Tibial nerve (tissue), 4 donors: ENCODE results near the gene ABCA4. TPM values are rescaled to one million over a fixed set of nuclear protein-coding genes. Genes with fewer than 3 reads are reported as not detected.

Source experiments
- DNase-seq, 2 donors: peaks; one replicate each; pipeline ENCODE4 v3.0.0-alpha.2; 2019; ENCODE audit warnings: low spot score in 2 of 2
- H3K27ac ChIP-seq, 4 donors: fragments of 200-600 bp; sonication (generic) in 3 of 4; one replicate each; pipeline ENCODE4 v1.5.1; 2017 to 2019; ENCODE audit warnings: mild to moderate bottlenecking in 1 of 4
- H3K27me3 ChIP-seq, 2 donors: fragments of 200-600 bp; sonication (generic) in 1 of 2; one replicate each; pipeline versions ENCODE4 v1.5.1 to v1.6.0; 2017 to 2019
- H3K36me3 ChIP-seq, 3 donors: fragments of 200-600 bp; sonication (generic); one replicate each; pipeline ENCODE4 v1.5.1; 2018 to 2019
- H3K4me1 ChIP-seq, 4 donors: fragments of 200-600 bp; sonication (generic) in 3 of 4; one replicate each; pipeline ENCODE4 v1.5.1; 2017 to 2019
- H3K4me3 ChIP-seq, 4 donors: fragments of 200-600 bp; sonication (generic) in 3 of 4; one replicate each; pipeline ENCODE4 v1.5.1; 2017 to 2019; ENCODE audit warnings: mild to moderate bottlenecking in 1 of 4, moderate library complexity in 1 of 4
- H3K9me3 ChIP-seq, 4 donors: fragments of 200-600 bp; sonication (generic) in 3 of 4; one replicate each; pipeline ENCODE4 v1.5.1; 2017 to 2019
- CTCF ChIP-seq, 5 experiments: fragments of 200-600 bp in 3 of 5; fragments of 450-650 bp in 2 of 5; sonication (generic) in 3 of 5; IDR thresholded peaks; one replicate each; pipeline ENCODE4 v1.5.1; 2016 to 2019; ENCODE audit warnings: antibody characterized with exemption in 5 of 5, mild to moderate bottlenecking in 3 of 5, moderate library complexity in 2 of 5
- EP300 ChIP-seq, 2 donors: sonication (generic); formaldehyde crosslinking; IDR thresholded peaks; one replicate each; pipeline ENCODE4 v1.6.1; 2017; ENCODE audit warnings: antibody characterized with exemption in 2 of 2, mild to moderate bottlenecking in 1 of 2
- POLR2A ChIP-seq, 2 donors: fragments of 450-650 bp; IDR thresholded peaks; one replicate each; pipeline ENCODE4 v1.6.1; 2017; ENCODE audit warnings: antibody characterized with exemption in 2 of 2, mild to moderate bottlenecking in 2 of 2, moderate library complexity in 2 of 2
- WGBS, 2 donors: methylation state at CpG; one replicate each; pipeline ENCODE4 v1.1.5; 2018; 5-methylcytosine and 5-hydroxymethylcytosine counted together
- total RNA-seq, 4 donors: library from RNA; depleted of rRNA; stranded (reverse); fragments of >200 nt; gene quantifications; one replicate each; pipeline ENCODE4 v1.1.0, GENCODE V29; 2016

The ABCA4 gene
- total RNA-seq, 4 donors from 2014 or later: 0.20 to 0.21 TPM; not detected in 2

GRCh38 chr1:94068096-94068998, 52.6 kb downstream of the ABCA4 start:
- TF ChIP-seq CTCF (IDR thresholded peaks at IDR 0.05) (no peak), EP300 (IDR thresholded peaks at IDR 0.05) (no peak), POLR2A (IDR thresholded peaks at IDR 0.05) (no peak)
- Histone ChIP-seq H3K27me3 (no peaks in the 10 kb centered on the region), H3K27ac (peak overlapping the region in 2 of 4 donors; percentile 37 to 56), H3K4me1 (peaks cover 0 to 30% (median 13%) of the 10 kb centered on the region in 4 donors), H3K36me3 (no peaks in the 10 kb centered on the region), H3K9me3 (no peaks in the 10 kb centered on the region), H3K4me3 (no peak overlapping the region)
- WGBS, 2 donors: 72 to 74% methylated on average over 6 of the region's 6 CpGs
- no peak for DNase-seq

- TF ChIP-seq POLR2A (IDR thresholded peaks at IDR 0.05): no peak
- no peak for TF ChIP-seq EP300 (IDR thresholded peaks at IDR 0.05)
- no peak for TF ChIP-seq CTCF (IDR thresholded peaks at IDR 0.05)
- Histone ChIP-seq H3K27ac (peak overlapping the region in 1 of 4 donors; percentile 5), H3K36me3 (no peaks in the 10 kb centered on the region), H3K9me3 (no peaks in the 10 kb centered on the region), H3K4me3 (no peak overlapping the region), H3K27me3 (no peaks in the 10 kb centered on the region), H3K4me1 (peaks cover 0 to 34% (median 14%) of the 10 kb centered on the region in 4 donors)
- no peak for DNase-seq
- WGBS, 2 donors: 86 to 91% methylated on average over 3 of the region's 3 CpGs
Measured at GRCh38 chr1:94067196-94067595, 53.8 kb downstream of the ABCA4 start.

- Histone ChIP-seq H3K36me3 (no peaks in the 10 kb centered on the region), H3K27me3 (no peaks in the 10 kb centered on the region), H3K4me3 (no peak overlapping the region), H3K9me3 (no peaks in the 10 kb centered on the region), H3K27ac (peak overlapping the region in 1 of 4 donors; percentile 21), H3K4me1 (peaks cover 0 to 34% (median 9%) of the 10 kb centered on the region in 4 donors)
- 11 to 22% methylated on average over 5 of the region's 5 CpGs for WGBS, 2 donors
- no peak for TF ChIP-seq POLR2A (IDR thresholded peaks at IDR 0.05)
- TF ChIP-seq EP300 (IDR thresholded peaks at IDR 0.05): no peak
- peak; percentile 17 to 52 (median 40) for TF ChIP-seq CTCF (IDR thresholded peaks at IDR 0.05)
- peak; percentile 35 to 55 for DNase-seq
Measured at GRCh38 chr1:94063379-94063778, 57.6 kb downstream of the ABCA4 start.

- DNase-seq: peak; percentile 56 to 86
- TF ChIP-seq CTCF (IDR thresholded peaks at IDR 0.05): peak; percentile 70 to 93 (median 90)
- TF ChIP-seq POLR2A (IDR thresholded peaks at IDR 0.05): no peak
- no peak overlapping the region for H3K4me3 ChIP-seq
- H3K27ac ChIP-seq: peak overlapping the region in 1 of 4 donors; percentile 5
- H3K27me3 ChIP-seq: no peaks in the 10 kb centered on the region
- peaks cover 0 to 30% (median 8%) of the 10 kb centered on the region in 4 donors for H3K4me1 ChIP-seq
- H3K9me3 ChIP-seq: no peaks in the 10 kb centered on the region
- WGBS, 2 donors: 18 to 20% methylated on average over 5 of the region's 5 CpGs
- H3K36me3 ChIP-seq: no peaks in the 10 kb centered on the region
Measured at GRCh38 chr1:94061513-94062443, 59.2 kb downstream of the ABCA4 start.
